MM.1S (cell line): ENCODE data around the gene GPNMB.
A peak's percentile ranks its signal among the peaks of the same experiment; 100 is the strongest.

Experiments used
- DNase-seq: peaks from one replicate; pipeline ENCODE4 v3.0.0-alpha.2; 2015
- H2AFZ ChIP-seq: fragments of 300-600 bp; sonication (generic); 2 replicates; pipeline ENCODE4 v1.6.0; 2016; ENCODE audit warnings: antibody characterized with exemption, low read length
- H3F3A ChIP-seq: fragments of 300-600 bp; sonication (generic); 2 replicates; pipeline ENCODE4 v1.6.1; 2016; ENCODE audit warnings: mild to moderate bottlenecking, antibody characterized with exemption, low read length, moderate library complexity, mixed read lengths; ENCODE audit not compliant: insufficient read depth
- H3K27ac ChIP-seq: fragments of 300-600 bp; sonication (generic); 2 replicates; pipeline ENCODE4 v1.5.1; 2016; ENCODE audit warnings: mild to moderate bottlenecking, low read length
- H3K27me3 ChIP-seq: fragments of 300-600 bp; sonication (generic); replicated peaks from 2 replicates; pipeline ENCODE4 v1.6.0; 2016; ENCODE audit warnings: low read length; ENCODE audit not compliant: insufficient read depth
- H3K36me3 ChIP-seq: fragments of 300-600 bp; sonication (generic); replicated peaks from 2 replicates; pipeline ENCODE4 v1.6.1; 2016; ENCODE audit warnings: mild to moderate bottlenecking, low read length, mixed read lengths; ENCODE audit not compliant: insufficient read depth
- H3K4me1 ChIP-seq: fragments of 300-600 bp; sonication (generic); 2 replicates; pipeline ENCODE4 v1.6.1; 2016; ENCODE audit warnings: low read length, mixed read lengths
- H3K4me2 ChIP-seq: fragments of 300-600 bp; sonication (generic); 2 replicates; pipeline ENCODE4 v1.6.0; 2016; ENCODE audit warnings: low read depth, low read length
- H3K4me3 ChIP-seq: fragments of 300-600 bp; sonication (generic); 2 replicates; pipeline ENCODE4 v1.5.1; 2016; ENCODE audit warnings: low read length, mixed read lengths
- H3K79me2 ChIP-seq: fragments of 300-600 bp; sonication (generic); 2 replicates; pipeline ENCODE4 v1.6.1; 2016; ENCODE audit warnings: mixed run types, low read length, mixed read lengths
- H3K9ac ChIP-seq: fragments of 300-600 bp; sonication (generic); 2 replicates; pipeline ENCODE4 v1.6.1; 2016; ENCODE audit warnings: low read length, mixed read lengths
- H3K9me2 ChIP-seq: fragments of 300-600 bp; sonication (generic); replicated peaks from 2 replicates; pipeline ENCODE4 v1.6.1; 2016; ENCODE audit warnings: mild to moderate bottlenecking, low read length, mixed read lengths; ENCODE audit not compliant: insufficient read depth
- H3K9me3 ChIP-seq: fragments of 300-600 bp; sonication (generic); replicated peaks from 2 replicates; pipeline ENCODE4 v1.6.1; 2016; ENCODE audit warnings: mild to moderate bottlenecking, low read length, mixed read lengths; ENCODE audit not compliant: insufficient read depth
- H4K20me1 ChIP-seq: fragments of 300-600 bp; sonication (generic); 2 replicates; pipeline ENCODE4 v1.6.1; 2016; ENCODE audit warnings: mild to moderate bottlenecking, low read length, moderate library complexity, mixed read lengths; ENCODE audit not compliant: insufficient read depth
- EZH2 ChIP-seq: fragments of 300-600 bp; sonication (generic); optimal IDR thresholded peaks from 2 replicates; pipeline ENCODE3; 2017; ENCODE audit warnings: low read depth, mild to moderate bottlenecking, antibody characterized with exemption, low read length, mixed read lengths
- EZH2phosphoT487 ChIP-seq: fragments of 300-600 bp; sonication (generic); IDR thresholded peaks from 2 replicates; pipeline ENCODE4 v1.6.1; 2018; ENCODE audit warnings: antibody characterized with exemption, low read length
- TF ChIP-seq, protein P1 (sequence below): fragments of 300-600 bp; sonication (generic); IDR thresholded peaks from 2 replicates; pipeline ENCODE4 v1.5.1; 2016; ENCODE audit warnings: antibody characterized with exemption, low read length, mixed read lengths

GPNMB gene

DNA sequence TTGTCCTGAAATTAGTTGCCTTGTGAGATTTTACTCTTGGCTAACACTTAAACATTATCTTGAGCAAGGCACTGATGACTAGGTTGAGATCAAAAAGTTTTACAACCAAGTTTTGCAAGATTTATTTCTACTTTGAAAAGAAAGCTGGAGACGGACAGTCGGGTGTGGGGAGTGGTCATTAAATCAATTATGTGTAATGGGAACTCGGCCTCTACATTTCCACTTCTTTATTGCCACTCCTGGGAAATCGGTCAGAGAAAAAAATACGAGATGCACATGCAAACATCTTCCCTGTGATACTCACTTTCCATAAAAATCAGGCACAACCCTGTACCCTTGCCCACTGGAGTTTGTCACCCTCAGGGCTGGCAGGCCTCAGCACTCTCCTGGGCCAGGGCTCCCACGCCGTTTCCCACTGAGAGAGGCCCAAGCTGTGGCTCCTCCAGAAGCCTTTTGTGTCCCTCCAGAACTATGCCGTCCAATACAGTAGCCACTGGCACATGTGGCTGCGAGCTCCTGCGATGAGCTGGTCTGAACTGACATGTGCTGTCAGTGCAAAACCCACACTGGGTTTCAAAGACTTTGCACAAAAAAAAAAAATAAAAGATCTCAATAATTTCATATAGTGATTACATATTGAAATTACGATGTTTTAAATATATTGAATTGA is 7.5 kb upstream of the GPNMB start:
- Histone ChIP-seq H3K27me3 (no peaks in the 10 kb centered on the region), H3K36me3 (no peaks in the 10 kb centered on the region), H2AFZ (no peak overlapping the region), H3K9ac (no peak overlapping the region), H3K4me3 (no peak overlapping the region), H3K79me2 (no peaks in the 10 kb centered on the region), H3K9me3 (no peaks in the 10 kb centered on the region), H4K20me1 (no peaks in the 10 kb centered on the region), H3K27ac (no peak overlapping the region), H3K9me2 (no peaks in the 10 kb centered on the region), H3K4me1 (peaks cover 33% of the 10 kb centered on the region), H3K4me2 (no peak overlapping the region), H3F3A (peaks cover 22% of the 10 kb centered on the region)
- TF ChIP-seq EZH2phosphoT487 (no peak), EZH2 (no peak)
- TF ChIP-seq, protein P1, sequence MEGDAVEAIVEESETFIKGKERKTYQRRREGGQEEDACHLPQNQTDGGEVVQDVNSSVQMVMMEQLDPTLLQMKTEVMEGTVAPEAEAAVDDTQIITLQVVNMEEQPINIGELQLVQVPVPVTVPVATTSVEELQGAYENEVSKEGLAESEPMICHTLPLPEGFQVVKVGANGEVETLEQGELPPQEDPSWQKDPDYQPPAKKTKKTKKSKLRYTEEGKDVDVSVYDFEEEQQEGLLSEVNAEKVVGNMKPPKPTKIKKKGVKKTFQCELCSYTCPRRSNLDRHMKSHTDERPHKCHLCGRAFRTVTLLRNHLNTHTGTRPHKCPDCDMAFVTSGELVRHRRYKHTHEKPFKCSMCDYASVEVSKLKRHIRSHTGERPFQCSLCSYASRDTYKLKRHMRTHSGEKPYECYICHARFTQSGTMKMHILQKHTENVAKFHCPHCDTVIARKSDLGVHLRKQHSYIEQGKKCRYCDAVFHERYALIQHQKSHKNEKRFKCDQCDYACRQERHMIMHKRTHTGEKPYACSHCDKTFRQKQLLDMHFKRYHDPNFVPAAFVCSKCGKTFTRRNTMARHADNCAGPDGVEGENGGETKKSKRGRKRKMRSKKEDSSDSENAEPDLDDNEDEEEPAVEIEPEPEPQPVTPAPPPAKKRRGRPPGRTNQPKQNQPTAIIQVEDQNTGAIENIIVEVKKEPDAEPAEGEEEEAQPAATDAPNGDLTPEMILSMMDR = no peak
- DNase-seq = no peak

DNA sequence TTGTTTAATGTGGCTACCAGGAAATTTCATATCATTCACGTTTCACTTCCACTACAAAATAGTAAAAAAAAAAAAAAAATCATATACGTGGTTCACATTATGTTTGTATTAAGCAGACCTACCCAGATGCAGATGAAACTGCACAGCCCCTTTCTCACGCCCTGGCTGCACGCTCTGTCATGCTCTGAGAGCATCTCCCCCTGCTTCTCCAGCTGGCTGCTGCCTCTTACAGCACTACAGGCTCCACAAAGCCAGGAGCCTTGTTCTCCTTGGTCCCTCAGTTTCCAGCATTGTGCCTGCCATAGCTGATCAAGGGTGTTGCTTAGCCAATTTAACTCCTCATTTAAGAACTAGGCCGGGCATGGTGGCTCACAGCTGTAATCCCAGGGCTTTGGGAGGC is 6.9 kb upstream of the GPNMB start:
- Histone ChIP-seq H3K27me3 (no peaks in the 10 kb centered on the region), H3K9me3 (no peaks in the 10 kb centered on the region), H3K4me3 (no peak overlapping the region), H3K9ac (no peak overlapping the region), H3K79me2 (no peaks in the 10 kb centered on the region), H3K4me2 (no peak overlapping the region), H2AFZ (no peak overlapping the region), H3K36me3 (no peaks in the 10 kb centered on the region), H3K27ac (no peak overlapping the region), H3F3A (peaks cover 17% of the 10 kb centered on the region), H4K20me1 (no peaks in the 10 kb centered on the region), H3K9me2 (no peaks in the 10 kb centered on the region), H3K4me1 (peaks cover 31% of the 10 kb centered on the region)
- DNase-seq = no peak
- no peak for TF ChIP-seq EZH2phosphoT487
- no peak for TF ChIP-seq EZH2
- TF ChIP-seq, protein P1 = no peak

DNA sequence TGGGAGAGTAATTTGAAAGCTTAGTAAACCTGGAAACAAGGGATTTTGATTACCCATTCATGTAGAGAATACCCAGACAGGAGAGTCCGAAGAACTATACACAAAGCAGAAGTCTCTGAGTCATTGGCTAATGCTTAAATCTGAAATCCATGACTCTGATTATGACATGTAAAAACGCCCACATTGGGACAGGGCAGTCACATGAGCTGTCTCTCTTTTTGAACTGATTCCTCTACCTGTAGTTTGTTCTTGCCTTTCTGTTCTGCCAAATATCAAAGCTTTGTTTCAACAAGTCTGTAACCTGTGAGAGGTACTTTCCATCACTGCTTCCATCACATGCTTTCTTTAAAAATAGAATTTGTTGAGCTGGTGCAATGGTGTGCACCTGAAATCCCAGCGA is 4.3 kb upstream of the GPNMB start:
- Histone ChIP-seq H4K20me1 (no peaks in the 10 kb centered on the region), H2AFZ (peak overlapping the region; percentile 69), H3K36me3 (no peaks in the 10 kb centered on the region), H3F3A (peaks cover 12% of the 10 kb centered on the region; the same call in 1 of the 2 replicates), H3K9ac (peak overlapping the region; percentile 20; the same call in 1 of the 2 replicates), H3K4me3 (no peak overlapping the region), H3K9me2 (no peaks in the 10 kb centered on the region), H3K27me3 (no peaks in the 10 kb centered on the region), H3K27ac (peak overlapping the region; percentile 58; the same call in 1 of the 2 replicates), H3K79me2 (no peaks in the 10 kb centered on the region), H3K4me2 (peak overlapping the region; percentile 18; the same call in 1 of the 2 replicates), H3K9me3 (no peaks in the 10 kb centered on the region), H3K4me1 (peaks cover 14% of the 10 kb centered on the region)
- TF ChIP-seq EZH2phosphoT487 = no peak
- no peak for TF ChIP-seq EZH2
- TF ChIP-seq, protein P1 = no peak
- peak; percentile 46 for DNase-seq
